IPS DF 4.7 (cell line): ENCODE data around the gene PPP5C.
"Not testable (repeated sequence)": the region's sequence is repeated elsewhere in the genome, so short reads cannot be mapped to it uniquely, and the experiment has no call there.

Source experiments
- DNase-seq: peaks from one replicate; pipeline ENCODE4 v3.0.0-alpha.2; 2013; ENCODE audit warnings: low spot score; ENCODE audit errors: extremely low read depth

PPP5C gene

DNA sequence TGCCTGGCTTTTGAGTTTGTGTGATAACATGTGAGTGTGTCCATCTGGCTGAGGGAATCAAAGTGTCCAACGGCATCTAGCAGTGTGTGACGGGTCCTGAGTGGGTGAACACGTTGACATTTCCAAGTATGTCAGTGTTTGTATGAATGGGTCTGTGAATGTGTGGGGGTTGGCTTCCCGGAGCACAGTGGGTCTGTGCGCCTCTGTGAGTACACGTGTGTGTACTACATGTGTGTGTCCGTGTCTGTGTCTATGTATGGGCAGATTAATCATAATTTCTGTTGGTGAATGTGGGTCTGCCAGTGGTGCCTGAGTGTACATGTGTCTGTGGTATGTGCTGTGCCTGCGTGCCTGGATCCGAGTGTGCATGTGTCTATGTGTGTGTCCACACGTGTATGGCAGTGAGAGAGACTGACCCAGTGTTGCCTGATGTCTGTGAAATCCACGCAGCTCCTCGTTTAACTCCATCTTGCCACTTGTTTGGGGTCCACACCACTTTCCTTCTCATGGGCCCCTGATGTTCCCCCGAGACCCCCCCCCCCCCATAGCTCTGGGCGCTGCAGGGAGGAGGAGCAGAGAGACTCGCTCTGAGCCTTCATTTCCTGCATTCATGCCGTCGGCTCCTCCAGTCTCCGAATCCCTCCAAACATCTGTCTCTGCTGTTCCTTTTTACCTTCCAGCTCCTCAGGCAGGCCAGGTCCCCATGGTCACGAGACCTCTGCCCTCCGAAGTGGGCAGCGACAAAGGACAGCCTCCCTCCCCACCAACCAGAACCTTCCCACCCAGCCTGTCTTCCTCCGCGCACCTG is 61.2 kb downstream of the PPP5C start:
- no peak for DNase-seq

- no peak for DNase-seq
Observed at GRCh38 chr19:46408664-46409039, 61.8 kb downstream of the PPP5C start.

GRCh38 chr19:46409191-46409590 is 62.3 kb downstream of the PPP5C start:
- no peak for DNase-seq

GRCh38 chr19:46410205-46411087 is 63.6 kb downstream of the PPP5C start:
- DNase-seq: no peak

GRCh38 chr19:46411088-46411924 is 64.4 kb downstream of the PPP5C start:
- no peak for DNase-seq

DNA sequence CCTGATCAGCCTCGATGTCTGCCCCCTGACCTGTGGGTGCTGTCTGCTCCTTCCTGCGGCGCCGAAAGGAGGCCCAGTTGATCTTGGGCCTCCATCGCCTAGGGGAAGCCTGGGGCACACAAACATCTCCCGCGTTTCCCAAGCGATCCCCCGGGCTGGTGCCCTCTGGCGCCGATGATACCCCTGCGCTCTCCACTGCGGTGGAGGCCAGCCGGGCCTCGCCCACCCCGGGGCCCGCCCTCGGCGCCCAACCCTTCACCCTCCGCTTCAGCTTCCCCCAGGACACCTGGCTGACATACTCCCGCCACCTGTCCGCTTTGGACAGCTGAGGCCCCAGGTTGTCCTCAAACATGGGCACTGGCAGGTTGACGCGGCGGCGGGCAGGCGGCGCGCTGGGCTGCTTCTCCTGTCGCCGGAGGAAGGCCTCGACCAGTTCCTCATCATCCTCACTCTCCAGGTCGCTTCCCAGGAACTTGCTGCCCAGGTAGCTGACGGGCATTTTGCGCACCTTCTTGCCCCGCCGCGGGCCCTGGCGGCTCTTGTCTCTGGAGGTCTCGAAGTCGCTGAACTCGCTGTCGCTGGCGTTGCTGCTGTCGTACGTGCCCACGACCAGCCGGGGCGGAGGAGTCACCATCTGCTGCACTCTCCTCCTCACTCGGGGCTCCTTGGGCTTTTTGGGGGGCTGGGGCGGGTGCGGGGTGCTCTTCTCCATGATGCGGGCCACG is 65.2 kb downstream of the PPP5C start:
- DNase-seq: no peak

- DNase-seq: no peak
Observed at GRCh38 chr19:46412650-46413261, 65.9 kb downstream of the PPP5C start.

GRCh38 chr19:46413262-46414031 is 66.6 kb downstream of the PPP5C start, which contains the start of gene CCDC8:
TSS of gene CCDC8 (minus strand) at chr19:46413564. CDS start at chr19:46412810, 754 bp downstream.
- no peak for DNase-seq

DNA sequence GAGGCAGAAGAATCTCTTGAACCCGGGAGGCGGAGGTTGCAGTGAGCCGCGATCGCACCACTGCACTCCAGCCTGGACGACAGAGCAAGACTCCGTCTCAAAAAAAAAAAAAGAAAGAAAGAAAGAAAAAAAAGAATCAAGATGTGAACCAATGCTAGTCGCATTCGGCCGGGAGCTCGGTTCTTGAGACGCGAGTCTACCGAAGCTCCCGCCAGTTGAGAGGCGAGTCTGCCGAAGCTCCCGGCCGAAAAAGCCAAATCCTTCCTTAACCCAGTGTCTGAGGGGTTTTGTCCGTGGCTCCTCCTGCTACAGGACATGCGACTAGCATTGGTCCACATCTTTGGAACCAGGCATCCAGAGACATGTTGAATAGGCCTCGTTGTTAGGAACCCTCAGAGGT is 68.0 kb downstream of the PPP5C start:
- DNase-seq: not testable (repeated sequence)

DNA sequence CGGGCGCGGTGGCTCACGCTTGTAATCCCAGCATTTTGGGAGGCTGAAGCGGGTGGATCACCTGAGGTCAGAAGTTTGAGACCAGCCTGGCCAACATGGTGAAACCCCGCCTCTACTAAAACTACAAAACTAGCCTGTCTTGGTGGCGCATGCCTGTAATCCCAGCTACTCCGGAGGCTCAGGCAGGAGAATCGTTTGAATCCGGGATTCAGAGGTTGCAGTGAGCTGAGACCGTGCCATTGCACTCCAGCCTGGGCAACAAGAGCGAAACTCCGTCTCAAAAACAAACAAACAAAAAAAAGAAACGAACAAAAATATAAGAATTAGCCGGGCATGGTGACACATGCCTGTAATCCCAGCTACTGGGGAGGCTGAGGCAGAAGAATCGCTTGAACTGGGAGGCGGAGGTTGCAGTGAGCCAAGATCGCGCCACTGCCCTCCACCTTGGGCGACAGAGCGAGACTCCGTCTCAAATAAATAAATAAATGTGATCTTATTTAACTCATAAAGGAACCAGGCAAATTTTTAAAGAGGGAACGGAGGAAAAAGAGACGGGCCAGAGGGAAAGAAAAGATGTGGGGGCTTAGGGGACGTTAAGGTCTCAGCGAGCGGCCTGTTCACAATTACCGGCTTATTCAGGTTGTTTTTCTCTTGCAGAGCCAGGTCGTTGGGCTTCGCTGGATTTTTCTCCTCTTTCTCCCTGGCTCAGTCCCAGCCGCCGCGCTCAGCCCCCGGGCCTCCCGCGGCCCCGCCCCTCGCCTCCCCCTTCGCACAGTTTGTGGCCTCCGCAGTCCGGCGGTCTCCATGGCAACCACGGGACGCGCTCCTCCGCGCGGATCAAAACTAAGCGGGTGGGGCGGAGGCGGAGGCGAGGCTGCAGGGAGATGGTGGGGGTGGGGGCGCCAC is 69.2 kb downstream of the PPP5C start:
- DNase-seq: not testable (repeated sequence)

DNA sequence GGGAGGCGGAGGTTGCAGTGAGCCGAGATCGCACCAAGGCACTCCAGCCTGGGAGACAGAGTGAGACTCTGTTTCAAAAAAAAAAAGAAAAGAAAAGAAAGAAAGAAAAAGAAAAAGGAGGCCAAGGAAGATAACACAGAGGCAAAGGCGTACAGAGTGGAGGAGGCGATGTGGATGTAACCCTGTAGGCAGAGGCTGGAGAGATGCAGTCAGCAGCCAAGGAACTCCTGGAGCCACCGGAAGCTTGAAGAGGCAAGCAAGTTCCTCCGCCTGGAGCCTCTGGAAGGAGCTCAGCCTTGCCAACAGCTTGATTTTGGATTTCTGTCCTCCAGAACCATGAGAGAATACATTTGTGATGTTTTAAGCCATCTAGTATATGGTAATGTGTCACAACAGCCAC is 73.2 kb downstream of the PPP5C start:
- no peak for DNase-seq

GRCh38 chr19:46422344-46422743 is 75.5 kb downstream of the PPP5C start:
- no peak for DNase-seq

GRCh38 chr19:46423188-46423587 is 76.3 kb downstream of the PPP5C start:
- DNase-seq: no peak

DNA sequence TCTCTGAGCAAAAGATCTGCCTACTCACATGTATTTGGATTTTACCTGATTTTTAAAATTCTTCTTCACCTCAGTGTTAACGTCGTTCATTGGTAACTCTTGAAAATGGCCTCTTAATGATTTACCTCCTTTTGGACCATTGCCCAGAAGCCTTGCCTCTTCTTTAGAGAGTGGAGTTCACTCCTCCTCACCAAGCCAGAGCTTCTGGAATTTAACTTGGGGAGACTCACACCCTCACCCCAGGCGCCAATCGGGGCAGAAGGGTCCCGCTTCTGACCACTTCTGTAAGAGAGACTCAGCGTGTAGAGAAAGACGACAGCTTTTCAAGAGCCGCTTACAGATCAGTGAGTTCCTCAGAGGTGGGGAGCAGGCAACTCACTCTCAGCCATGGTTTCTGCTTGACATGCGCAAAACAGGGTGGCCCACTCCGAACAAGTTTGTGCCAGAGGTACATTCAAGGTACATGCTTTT is 79.2 kb downstream of the PPP5C start:
- DNase-seq: no peak

GRCh38 chr19:46426506-46427162 is 79.7 kb downstream of the PPP5C start:
- no peak for DNase-seq

- no peak for DNase-seq
Observed at GRCh38 chr19:46427518-46428045, 80.7 kb downstream of the PPP5C start.

- DNase-seq: no peak
Observed at GRCh38 chr19:46428239-46429135, 81.6 kb downstream of the PPP5C start, which contains the start of gene PNMA8C. TSS of gene PNMA8C (minus strand) at chr19:46428936. CDS start at chr19:46428359, 577 bp downstream.
